GM19193 (cell line): Measurements from ENCODE around the gene CFAP61.

Source experiments
- POLR2A ChIP-seq: IDR thresholded peaks from 4 replicates; pipeline ENCODE4 v1.6.1; 2011; ENCODE audit not compliant: insufficient read depth, insufficient read length; ENCODE audit errors: extremely low read depth

Gene CFAP61

DNA sequence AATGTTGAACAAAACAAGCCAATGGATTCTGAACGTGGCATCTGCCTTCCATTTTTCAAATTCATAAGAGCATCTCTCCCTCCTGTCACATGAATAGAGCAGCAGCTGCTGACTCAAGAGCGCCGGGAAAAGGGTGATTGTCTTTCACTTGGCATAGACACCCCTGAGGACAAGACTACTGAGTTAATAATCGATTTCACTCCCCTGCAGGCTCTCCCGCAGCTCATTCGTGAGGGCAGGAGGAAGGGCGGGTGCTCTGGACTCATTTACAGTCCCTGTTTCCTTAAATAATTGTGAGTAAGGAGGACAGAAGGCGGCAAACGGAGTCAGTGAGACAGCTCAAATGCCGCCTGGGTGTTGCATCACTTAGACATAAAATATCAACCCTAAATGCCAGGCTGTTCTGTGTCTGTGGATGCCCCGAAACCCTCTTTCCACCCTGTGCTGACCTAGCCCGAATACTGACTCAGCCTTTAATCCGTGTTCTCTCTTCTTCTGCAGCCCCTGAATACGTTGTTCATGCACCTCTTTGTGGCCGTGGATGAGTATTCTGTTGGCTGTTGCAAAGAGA, 21.6 kb downstream of the CFAP61 start:
- no peak for TF ChIP-seq POLR2A

DNA sequence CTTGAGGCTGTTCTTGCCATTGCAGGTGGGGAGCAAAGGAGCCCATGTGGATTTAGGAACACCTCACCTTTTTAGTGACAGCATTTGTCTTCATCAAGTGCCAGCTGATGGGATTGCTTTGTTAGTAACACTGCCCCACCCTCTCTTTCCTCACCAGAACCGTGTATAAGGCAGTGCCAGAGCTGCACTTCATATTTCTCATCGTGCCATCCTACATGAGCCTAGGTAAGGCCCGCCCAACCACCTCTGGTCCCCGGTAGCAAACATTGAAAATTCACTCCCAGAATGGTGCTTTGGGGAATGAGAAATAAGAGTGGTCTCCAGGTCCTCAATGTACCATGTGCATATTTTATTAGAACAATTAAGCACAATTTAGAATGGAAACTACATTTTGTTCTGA, 22.7 kb downstream of the CFAP61 start:
- TF ChIP-seq POLR2A, result no peak

- TF ChIP-seq POLR2A, result no peak
Observed at GRCh38 chr20:20076297-20077065, 24.1 kb downstream of the CFAP61 start.

GRCh38 chr20:20078041-20078440, 25.7 kb downstream of the CFAP61 start:
- TF ChIP-seq POLR2A, result no peak

DNA sequence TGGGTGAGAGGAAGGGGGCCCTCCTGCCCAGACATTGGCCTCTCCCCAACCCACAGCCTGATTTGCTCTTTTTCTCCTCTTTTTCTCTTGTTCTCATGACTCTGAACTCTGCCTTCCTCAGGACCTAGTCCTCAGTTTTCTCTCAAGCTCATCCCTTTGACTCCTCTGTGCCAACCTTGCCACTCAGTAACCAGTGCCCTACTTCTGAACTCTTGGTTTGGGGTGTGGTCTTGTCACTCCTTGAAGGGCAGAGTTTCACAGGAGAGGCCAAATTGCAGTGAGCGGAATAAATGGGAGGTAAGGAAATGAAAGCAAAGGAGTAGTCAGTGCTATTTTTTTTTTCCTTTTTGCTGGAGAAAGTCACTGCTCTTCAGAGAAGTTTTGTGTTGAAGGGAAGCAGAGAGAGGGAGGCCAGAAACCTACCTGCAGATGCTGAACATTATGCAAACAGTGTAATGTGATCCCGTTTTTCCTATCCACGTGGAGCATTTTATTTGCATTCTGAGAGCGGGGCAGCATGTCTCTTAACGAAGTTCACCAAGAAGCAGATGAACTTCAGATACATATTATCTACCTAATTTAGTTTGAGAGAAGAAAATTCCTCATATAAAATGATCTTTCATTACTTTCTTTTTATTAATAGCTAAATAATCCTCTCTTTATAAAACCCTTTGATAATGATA, 26.9 kb downstream of the CFAP61 start:
- TF ChIP-seq POLR2A, result no peak

- TF ChIP-seq POLR2A, result no peak
Observed at GRCh38 chr20:20083807-20084206, 31.5 kb downstream of the CFAP61 start.

DNA sequence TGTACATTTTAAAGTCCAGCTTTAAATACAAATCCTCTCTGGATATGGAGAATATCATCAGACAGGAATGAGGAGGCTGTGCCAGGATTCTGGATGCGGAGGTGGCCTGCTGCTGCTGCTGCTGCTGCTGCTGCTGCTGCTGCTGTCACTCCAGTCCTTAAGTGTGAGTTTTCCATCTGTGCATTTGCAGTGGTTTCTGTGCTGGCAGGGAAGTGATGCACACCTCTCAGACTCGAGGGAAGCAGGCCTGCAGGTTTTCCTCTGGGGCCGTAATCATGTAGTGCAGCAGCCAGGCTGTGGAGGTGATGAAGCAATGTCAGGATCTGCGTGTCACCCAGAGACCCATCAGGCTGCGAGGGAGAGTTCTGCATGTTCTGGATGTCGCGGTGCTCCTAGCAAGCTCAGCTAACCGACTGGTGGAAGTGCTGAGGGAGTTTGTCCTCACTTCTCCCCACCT, 32.0 kb downstream of the CFAP61 start:
- no peak for TF ChIP-seq POLR2A

GRCh38 chr20:20085071-20085470, 32.7 kb downstream of the CFAP61 start:
- no peak for TF ChIP-seq POLR2A

DNA sequence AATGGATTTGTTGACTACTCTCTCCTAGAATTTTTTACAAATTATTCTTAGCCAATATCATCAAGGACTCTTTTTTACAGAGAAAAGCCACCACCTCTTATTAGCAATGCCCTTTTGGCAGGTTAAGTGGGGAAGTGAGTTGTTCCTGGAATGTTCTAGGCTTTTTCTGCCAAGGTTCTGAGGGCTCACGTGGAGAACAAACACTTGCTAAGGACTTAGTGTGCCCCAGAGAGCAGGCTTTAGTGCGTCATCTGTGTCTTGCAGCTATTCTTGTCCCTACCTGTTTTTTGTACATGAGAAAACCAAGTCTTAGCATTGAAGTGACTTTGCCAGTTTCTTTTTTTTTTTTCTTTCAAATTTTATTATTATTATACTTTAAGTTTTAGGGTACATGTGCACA, 33.5 kb downstream of the CFAP61 start:
- no peak for TF ChIP-seq POLR2A

- TF ChIP-seq POLR2A, result no peak
Observed at GRCh38 chr20:20089018-20089417, 36.7 kb downstream of the CFAP61 start.

DNA sequence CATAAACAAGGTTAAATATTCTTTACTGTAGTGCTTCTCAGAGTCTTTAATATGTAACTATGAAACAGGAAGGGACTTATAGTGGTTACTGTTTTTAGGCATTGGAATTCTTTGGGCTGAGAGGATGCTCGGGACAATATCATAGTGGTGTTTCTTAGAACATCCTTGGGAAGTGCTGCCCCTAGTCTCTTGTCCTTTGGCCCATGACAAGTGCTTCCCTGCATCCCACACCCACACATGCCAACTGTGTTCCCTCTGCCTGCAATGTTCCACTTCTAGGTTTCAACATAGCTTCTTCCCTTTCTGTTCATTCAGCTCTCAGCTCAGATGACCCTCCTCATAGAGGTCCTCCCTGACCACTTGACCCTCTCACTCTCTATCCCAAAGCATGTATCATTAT, 37.6 kb downstream of the CFAP61 start:
- no peak for TF ChIP-seq POLR2A

- no peak for TF ChIP-seq POLR2A
Observed at GRCh38 chr20:20092827-20093226, 40.5 kb downstream of the CFAP61 start.

DNA sequence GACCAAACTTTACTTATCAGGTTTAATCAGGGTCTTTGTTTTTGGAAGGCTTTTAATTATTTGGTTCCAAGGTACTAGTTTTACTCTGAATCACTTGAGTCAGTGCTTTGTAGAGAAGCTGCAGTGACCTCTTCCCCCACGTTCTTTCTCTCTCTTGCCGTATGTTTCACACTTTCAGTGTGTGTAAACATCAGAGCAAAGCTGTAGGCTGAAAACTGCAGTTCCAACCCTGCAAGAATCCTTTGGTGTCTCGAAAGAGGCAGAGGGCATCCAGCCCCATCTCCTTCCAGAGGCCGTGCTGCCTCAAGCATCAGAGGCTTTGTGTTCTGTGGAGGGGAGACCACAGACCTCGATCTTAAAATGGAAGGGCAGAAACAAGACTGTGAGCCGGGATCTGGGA, 42.1 kb downstream of the CFAP61 start:
- TF ChIP-seq POLR2A, result no peak

- TF ChIP-seq POLR2A, result no peak
Observed at GRCh38 chr20:20095114-20095872, 43.0 kb downstream of the CFAP61 start.

DNA sequence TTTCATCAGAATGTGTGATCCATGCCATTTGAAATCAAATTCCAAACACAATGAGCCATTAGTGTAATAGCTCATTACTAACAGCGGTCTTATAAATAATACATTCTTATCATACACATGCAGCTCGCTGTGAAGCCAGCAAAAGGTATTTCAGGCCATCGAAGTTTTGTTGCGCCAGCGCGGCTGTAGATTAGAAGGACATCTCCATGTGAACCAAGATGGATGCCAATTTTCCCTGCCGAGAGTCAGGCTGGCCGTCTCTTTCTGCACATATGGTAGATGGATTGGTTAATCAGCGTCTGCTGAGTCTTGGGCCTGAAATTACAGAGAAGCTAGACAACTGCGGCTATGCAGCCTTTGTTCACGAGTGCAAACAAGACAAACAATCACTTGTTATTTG, 44.1 kb downstream of the CFAP61 start:
- no peak for TF ChIP-seq POLR2A
